ENCODE data around the gene CCDC141. TPM values are rescaled to one million over a fixed set of nuclear protein-coding genes. Genes with fewer than 3 reads are reported as not detected.

Gene CCDC141
- total and polyA plus RNA-seq, 11 donors = 10.6 to 258 (median 137) TPM

DNA sequence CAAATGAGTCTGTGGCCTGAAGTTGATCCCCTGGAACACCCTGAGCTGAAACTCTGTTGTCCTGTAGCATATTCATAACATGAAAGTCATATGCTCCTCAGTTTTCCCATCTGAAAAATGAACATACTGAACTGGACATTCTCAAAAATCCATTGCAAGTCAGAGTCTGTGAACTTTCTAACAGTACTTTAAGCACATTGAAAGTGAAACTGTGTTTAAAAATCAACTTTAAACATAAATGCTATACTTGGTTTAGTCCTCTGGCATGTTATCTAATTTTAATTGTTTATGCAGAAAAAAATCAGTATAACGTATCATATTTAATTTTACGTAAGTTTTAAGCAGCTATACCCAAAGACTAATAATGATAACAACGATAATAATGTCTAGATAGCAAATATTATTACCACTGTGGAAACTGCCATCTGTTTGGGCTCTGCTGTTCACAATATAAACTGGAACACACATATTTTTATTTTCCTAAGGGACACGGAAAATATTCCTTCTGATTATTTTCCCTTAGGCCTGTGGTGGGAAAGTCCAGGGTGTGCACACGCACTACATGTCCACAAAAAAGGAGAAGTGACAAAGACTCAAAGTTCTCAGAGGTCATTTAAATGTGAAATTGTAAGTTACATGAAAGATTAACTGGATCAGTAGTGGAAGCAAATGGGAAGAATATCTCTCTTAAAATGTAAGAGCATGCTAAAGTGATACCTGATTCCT is 186.6 kb downstream of the CCDC141 start:
- peak overlapping the region; percentile 73 to 96 (median 92) for H3K27ac ChIP-seq
- 14 to 22% (median 15%) methylated on average over 5 of the region's 5 CpGs for WGBS, 4 donors
- H3K9me3 ChIP-seq = no peaks in the 10 kb centered on the region
- TF ChIP-seq POLR2A (IDR thresholded peaks at IDR 0.05) = no peak
- TF ChIP-seq, protein P1, sequence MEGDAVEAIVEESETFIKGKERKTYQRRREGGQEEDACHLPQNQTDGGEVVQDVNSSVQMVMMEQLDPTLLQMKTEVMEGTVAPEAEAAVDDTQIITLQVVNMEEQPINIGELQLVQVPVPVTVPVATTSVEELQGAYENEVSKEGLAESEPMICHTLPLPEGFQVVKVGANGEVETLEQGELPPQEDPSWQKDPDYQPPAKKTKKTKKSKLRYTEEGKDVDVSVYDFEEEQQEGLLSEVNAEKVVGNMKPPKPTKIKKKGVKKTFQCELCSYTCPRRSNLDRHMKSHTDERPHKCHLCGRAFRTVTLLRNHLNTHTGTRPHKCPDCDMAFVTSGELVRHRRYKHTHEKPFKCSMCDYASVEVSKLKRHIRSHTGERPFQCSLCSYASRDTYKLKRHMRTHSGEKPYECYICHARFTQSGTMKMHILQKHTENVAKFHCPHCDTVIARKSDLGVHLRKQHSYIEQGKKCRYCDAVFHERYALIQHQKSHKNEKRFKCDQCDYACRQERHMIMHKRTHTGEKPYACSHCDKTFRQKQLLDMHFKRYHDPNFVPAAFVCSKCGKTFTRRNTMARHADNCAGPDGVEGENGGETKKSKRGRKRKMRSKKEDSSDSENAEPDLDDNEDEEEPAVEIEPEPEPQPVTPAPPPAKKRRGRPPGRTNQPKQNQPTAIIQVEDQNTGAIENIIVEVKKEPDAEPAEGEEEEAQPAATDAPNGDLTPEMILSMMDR (IDR thresholded peaks at IDR 0.05) = no peak
- DNase-seq = no peak
- intact Hi-C loops (cut with DNase I) = loop anchor here in 5 of 10 donors (5.0 to 10.0 kb wide), 3 partner anchors 36 to 58 kb away; partner anchors contain the start of gene TTN (in 4 of the 5)
- peak overlapping the region in 9 of 12 donors; percentile 8 to 34 (median 21) for H3K4me3 ChIP-seq
- H3K4me1 ChIP-seq = peaks cover 4 to 66% (median 49%) of the 10 kb centered on the region in 12 donors
- no peaks in the 10 kb centered on the region for H3K27me3 ChIP-seq
- no peaks in the 10 kb centered on the region for H3K36me3 ChIP-seq
- peak in 2 of 4 donors; percentile 3 to 12 for ATAC-seq

DNA sequence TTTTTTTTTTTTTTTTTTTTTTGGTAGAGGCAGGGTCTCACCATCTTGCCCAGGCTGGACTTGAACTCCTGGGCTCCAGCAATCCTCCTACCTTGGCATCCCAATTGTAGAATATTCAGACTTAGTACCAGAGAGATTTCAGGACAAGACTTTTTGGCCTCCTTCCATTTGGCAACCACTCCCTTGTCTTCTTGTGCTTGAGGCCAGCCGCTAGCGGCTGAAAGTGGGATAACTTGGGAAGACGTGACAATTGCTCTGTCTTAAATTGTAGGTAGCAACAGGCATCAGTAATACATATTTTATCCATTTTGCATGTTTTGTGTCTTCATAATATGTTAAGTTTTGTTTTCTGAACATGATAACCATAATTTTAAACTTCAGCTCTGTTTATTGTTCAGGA is 189.4 kb downstream of the CCDC141 start:
- intact Hi-C loops (cut with DNase I) = loop anchor here in 5 of 10 donors (5.0 to 10.0 kb wide), 3 partner anchors 33 to 56 kb away; partner anchors contain the start of gene TTN (in 4 of the 5)
- Histone ChIP-seq H3K36me3 (no peaks in the 10 kb centered on the region), H3K27me3 (no peaks in the 10 kb centered on the region), H3K9me3 (no peaks in the 10 kb centered on the region), H3K4me1 (peaks cover 4 to 65% (median 45%) of the 10 kb centered on the region in 12 donors), H3K27ac (peak overlapping the region in 11 of 12 donors; percentile 47 to 96 (median 92)), H3K4me3 (no peak overlapping the region)
- TF ChIP-seq, protein P1 (IDR thresholded peaks at IDR 0.05) = peak in 11 of 12 donors; percentile 7 to 66 (median 53)
- no peak for TF ChIP-seq POLR2A (IDR thresholded peaks at IDR 0.05)
- ATAC-seq (peak in 3 of 4 donors; percentile 31 to 42 (median 32)), DNase-seq (peak in 4 of 5 donors; percentile 77 to 83 (median 82))
- WGBS, 4 donors = 0 to 8% (median 4%) methylated on average over 3 of the region's 3 CpGs

- intact Hi-C loops (cut with DNase I) = loop anchor here in 5 of 10 donors (5.0 to 10.0 kb wide), 3 partner anchors 32 to 55 kb away; partner anchors contain the start of gene TTN (in 4 of the 5)
- WGBS, 4 donors = 14 to 24% (median 19%) methylated on average over 2 of the region's 2 CpGs
- Histone ChIP-seq H3K4me1 (peaks cover 4 to 64% (median 41%) of the 10 kb centered on the region in 12 donors), H3K27ac (peak overlapping the region; percentile 47 to 96 (median 92)), H3K4me3 (no peak overlapping the region), H3K9me3 (no peaks in the 10 kb centered on the region), H3K36me3 (no peaks in the 10 kb centered on the region), H3K27me3 (no peaks in the 10 kb centered on the region)
- no peak for TF ChIP-seq POLR2A (IDR thresholded peaks at IDR 0.05)
- DNase-seq (peak in 4 of 5 donors; percentile 37 to 65 (median 38)), ATAC-seq (peak; percentile 33 to 59 (median 48))
Observed at GRCh38 chr2:178859730-178860129, 190.2 kb downstream of the CCDC141 start.

- TF ChIP-seq POLR2A (IDR thresholded peaks at IDR 0.05) = no peak
- TF ChIP-seq, protein P1 (IDR thresholded peaks at IDR 0.05) = no peak
- Histone ChIP-seq H3K4me1 (peaks cover 0 to 59% (median 35%) of the 10 kb centered on the region in 12 donors), H3K9me3 (no peaks in the 10 kb centered on the region), H3K36me3 (no peaks in the 10 kb centered on the region), H3K27ac (peak overlapping the region; percentile 47 to 96 (median 92)), H3K4me3 (no peak overlapping the region), H3K27me3 (no peaks in the 10 kb centered on the region)
- DNase-seq (peak in 2 of 5 donors; percentile 38 to 43), ATAC-seq (peak in 2 of 4 donors; percentile 33 to 40)
- WGBS, 4 donors = 48 to 59% (median 54%) methylated on average over 4 of the region's 4 CpGs
- intact Hi-C loops (cut with DNase I) = no loop called here
Observed at GRCh38 chr2:178858896-178859625, 190.9 kb downstream of the CCDC141 start.
